Immature natural killer cell (primary cell): ENCODE measurements around the gene RAB3D. TPM values are rescaled to one million over a fixed set of nuclear protein-coding genes. Genes with fewer than 3 reads are reported as not detected.
"Not testable (repeated sequence)": the region's sequence is repeated elsewhere in the genome, so short reads cannot be mapped to it uniquely, and the experiment has no call there.

Experiments
- DNase-seq, 3 donors: peaks; one replicate each; pipeline ENCODE4 v3.0.0; 2022; ENCODE audit warnings: mixed read lengths in 1 of 3
- H3K27ac Mint-ChIP-seq, 6 donors: one replicate each; pipeline ENCODE4 v1.8.0; 2020; ENCODE audit warnings: mixed read lengths in 6 of 6, mild to moderate bottlenecking in 5 of 6, inconsistent platforms in 4 of 6, moderate library complexity in 3 of 6
- H3K27me3 Mint-ChIP-seq, 3 donors: one replicate each; pipeline ENCODE4 v1.8.0; 2020 to 2021; ENCODE audit warnings: low read depth in 3 of 3, mild to moderate bottlenecking in 3 of 3, mixed read lengths in 3 of 3, moderate library complexity in 3 of 3, inconsistent platforms in 1 of 3
- H3K36me3 Mint-ChIP-seq, 3 donors: one replicate each; pipeline ENCODE4 v1.8.0; 2020; ENCODE audit warnings: mixed read lengths in 3 of 3, inconsistent platforms in 2 of 3, mild to moderate bottlenecking in 2 of 3
- H3K4me1 Mint-ChIP-seq, 2 donors: one replicate each; pipeline ENCODE4 v1.8.0; 2020; ENCODE audit warnings: inconsistent platforms in 2 of 2, mild to moderate bottlenecking in 2 of 2, mixed read lengths in 2 of 2, moderate library complexity in 1 of 2
- H3K4me3 Mint-ChIP-seq, 5 donors: one replicate each; pipeline ENCODE4 v1.8.0; 2020; ENCODE audit warnings: mild to moderate bottlenecking in 5 of 5, mixed read lengths in 5 of 5, inconsistent platforms in 3 of 5, moderate library complexity in 3 of 5
- H3K9me3 Mint-ChIP-seq, 6 donors: one replicate each; pipeline ENCODE4 v1.8.0; 2020; ENCODE audit warnings: mild to moderate bottlenecking in 6 of 6, mixed read lengths in 6 of 6, inconsistent platforms in 4 of 6, moderate library complexity in 3 of 6
- polyA plus RNA-seq, 3 donors: library from polyadenylated mRNA; unstranded; fragments of 300-500 nt; fragmentation: Illumina TruSeq; gene quantifications; one replicate each; pipeline ENCODE4 v1.2.3, GENCODE V29; 2021

Gene RAB3D, protein sequence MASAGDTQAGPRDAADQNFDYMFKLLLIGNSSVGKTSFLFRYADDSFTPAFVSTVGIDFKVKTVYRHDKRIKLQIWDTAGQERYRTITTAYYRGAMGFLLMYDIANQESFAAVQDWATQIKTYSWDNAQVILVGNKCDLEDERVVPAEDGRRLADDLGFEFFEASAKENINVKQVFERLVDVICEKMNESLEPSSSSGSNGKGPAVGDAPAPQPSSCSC
- polyA plus RNA-seq, result 1 to 10 TPM; 1.6 to 2.9 (median 2.2) TPM

GRCh38 chr19:11339254-11340098 lies at the start of gene RAB3D:
TSS of gene RAB3D (minus strand) at chr19:11339657. CDS start at chr19:11337399, 2,258 bp downstream.
- peaks cover 0 to 2% (median 1%) of the 10 kb centered on the region in 3 donors for H3K27me3 Mint-ChIP-seq
- peak within 1 kb of the TSS; percentile 2 to 78 (median 54) for H3K27ac Mint-ChIP-seq
- H3K9me3 Mint-ChIP-seq, result peaks cover 0 to 2% (median 0%) of the 10 kb centered on the region in 6 donors
- DNase-seq, result peak; percentile 63 to 71 (median 64)
- peak within 1 kb of the TSS; percentile 78 to 83 (median 80) for H3K4me3 Mint-ChIP-seq
- H3K36me3 Mint-ChIP-seq, result peaks cover 6 to 13% (median 8%) of the 10 kb centered on the region in 3 donors
- H3K4me1 Mint-ChIP-seq, result peaks cover 32 to 34% of the 10 kb centered on the region in 2 donors

GRCh38 chr19:11387162-11388034 lies 47.9 kb upstream of the RAB3D start:
- H3K27ac Mint-ChIP-seq, result no peak overlapping the region

GRCh38 chr19:11384778-11385129 lies 45.3 kb upstream of the RAB3D start:
- no peaks in the 10 kb centered on the region for H3K9me3 Mint-ChIP-seq
- H3K4me3 Mint-ChIP-seq, result no peak overlapping the region
- no peaks in the 10 kb centered on the region for H3K36me3 Mint-ChIP-seq
- H3K27me3 Mint-ChIP-seq, result peaks cover 11 to 25% (median 20%) of the 10 kb centered on the region in 3 donors
- no peak overlapping the region for H3K27ac Mint-ChIP-seq
- DNase-seq, result no peak
- H3K4me1 Mint-ChIP-seq, result peaks cover 28 to 29% of the 10 kb centered on the region in 2 donors

More at GRCh38 chr19:11387162-11388034, 47.9 kb upstream of the RAB3D start:
- Mint-ChIP-seq H3K4me3 (no peak overlapping the region), H3K9me3 (peaks cover 0 to 3% (median 0%) of the 10 kb centered on the region in 6 donors), H3K36me3 (no peaks in the 10 kb centered on the region), H3K27me3 (peaks cover 2 to 9% (median 7%) of the 10 kb centered on the region in 3 donors), H3K4me1 (peaks cover 7 to 8% of the 10 kb centered on the region in 2 donors)
- DNase-seq, result no peak

- Mint-ChIP-seq H3K27ac (no peak overlapping the region), H3K36me3 (no peaks in the 10 kb centered on the region), H3K9me3 (no peaks in the 10 kb centered on the region), H3K4me3 (no peak overlapping the region), H3K4me1 (peaks cover 28 to 29% of the 10 kb centered on the region in 2 donors), H3K27me3 (peaks cover 11 to 25% (median 20%) of the 10 kb centered on the region in 3 donors)
- no peak for DNase-seq
These were observed 44.2 kb upstream of the RAB3D start for GRCh38 chr19:11383706-11384048.

GRCh38 chr19:11382898-11383705 lies 43.6 kb upstream of the RAB3D start:
- Mint-ChIP-seq H3K4me1 (peaks cover 28 to 29% of the 10 kb centered on the region in 2 donors), H3K9me3 (no peaks in the 10 kb centered on the region), H3K4me3 (peak overlapping the region; percentile 56 to 72 (median 65)), H3K36me3 (no peaks in the 10 kb centered on the region), H3K27me3 (peaks cover 11 to 25% (median 20%) of the 10 kb centered on the region in 3 donors), H3K27ac (peak overlapping the region in 4 of 6 donors; percentile 85 to 100 (median 88))
- DNase-seq, result peak; percentile 39 to 52 (median 42)

DNA sequence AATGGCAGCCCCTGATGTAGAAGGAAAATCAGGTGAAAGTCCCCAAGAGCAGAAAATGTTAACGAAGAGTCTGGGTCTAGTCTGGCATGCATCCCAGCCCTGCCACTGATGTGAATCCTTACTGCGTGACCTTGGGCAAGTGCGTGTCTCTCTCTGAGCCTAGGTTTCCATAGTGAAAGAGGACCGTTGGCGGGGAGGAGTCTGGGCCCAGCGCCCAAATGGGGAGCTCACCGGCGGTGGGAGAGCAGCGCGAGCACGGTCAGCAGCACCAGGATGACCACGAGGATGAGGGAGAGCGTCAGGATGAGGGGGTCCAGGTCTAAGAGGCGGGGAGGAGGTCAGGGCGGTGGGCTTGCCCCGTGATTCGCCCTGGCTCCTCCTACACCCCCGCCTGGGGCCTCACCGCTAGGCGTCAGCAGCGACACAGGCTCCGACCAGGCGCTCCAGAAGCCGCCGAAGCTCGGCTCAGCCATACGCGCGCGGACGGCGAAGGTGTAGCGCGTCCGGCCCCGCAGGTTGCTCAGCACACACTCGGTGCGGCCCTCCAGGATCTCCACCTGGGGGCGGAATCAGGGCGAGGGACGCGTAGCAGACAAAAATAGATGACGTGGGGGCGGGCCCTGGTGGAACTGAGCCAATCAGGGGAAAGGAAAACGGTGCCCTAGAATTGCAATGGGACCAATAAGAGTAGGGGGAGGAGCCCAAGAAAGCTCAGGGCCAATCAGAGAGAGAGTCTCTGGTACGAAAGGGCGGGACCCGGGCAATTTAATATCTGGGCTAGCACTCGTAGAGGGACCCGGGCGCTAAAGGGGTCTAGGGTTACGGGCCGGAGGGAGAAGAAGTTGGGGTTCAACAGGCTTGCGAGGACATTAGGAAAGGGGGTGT lies 41.4 kb upstream of the RAB3D start:
- Mint-ChIP-seq H3K36me3 (peaks cover 4% of the 10 kb centered on the region in 3 donors), H3K9me3 (no peaks in the 10 kb centered on the region), H3K4me3 (peak overlapping the region; percentile 84 to 99 (median 97)), H3K27ac (peak overlapping the region; percentile 95 to 100 (median 96)), H3K27me3 (peaks cover 9 to 25% (median 20%) of the 10 kb centered on the region in 3 donors), H3K4me1 (peaks cover 28 to 38% of the 10 kb centered on the region in 2 donors)
- DNase-seq, result peak; percentile 96

- H3K27ac Mint-ChIP-seq, result peak overlapping the region; percentile 95 to 100 (median 96)
- H3K4me3 Mint-ChIP-seq, result peak overlapping the region; percentile 84 to 99 (median 97)
- H3K4me1 Mint-ChIP-seq, result peaks cover 28 to 38% of the 10 kb centered on the region in 2 donors
- H3K36me3 Mint-ChIP-seq, result peaks cover 4% of the 10 kb centered on the region in 3 donors
- no peaks in the 10 kb centered on the region for H3K9me3 Mint-ChIP-seq
- no peak for DNase-seq
- H3K27me3 Mint-ChIP-seq, result peaks cover 9 to 25% (median 18%) of the 10 kb centered on the region in 3 donors
These were observed 40.4 kb upstream of the RAB3D start for GRCh38 chr19:11379857-11380350.

DNA sequence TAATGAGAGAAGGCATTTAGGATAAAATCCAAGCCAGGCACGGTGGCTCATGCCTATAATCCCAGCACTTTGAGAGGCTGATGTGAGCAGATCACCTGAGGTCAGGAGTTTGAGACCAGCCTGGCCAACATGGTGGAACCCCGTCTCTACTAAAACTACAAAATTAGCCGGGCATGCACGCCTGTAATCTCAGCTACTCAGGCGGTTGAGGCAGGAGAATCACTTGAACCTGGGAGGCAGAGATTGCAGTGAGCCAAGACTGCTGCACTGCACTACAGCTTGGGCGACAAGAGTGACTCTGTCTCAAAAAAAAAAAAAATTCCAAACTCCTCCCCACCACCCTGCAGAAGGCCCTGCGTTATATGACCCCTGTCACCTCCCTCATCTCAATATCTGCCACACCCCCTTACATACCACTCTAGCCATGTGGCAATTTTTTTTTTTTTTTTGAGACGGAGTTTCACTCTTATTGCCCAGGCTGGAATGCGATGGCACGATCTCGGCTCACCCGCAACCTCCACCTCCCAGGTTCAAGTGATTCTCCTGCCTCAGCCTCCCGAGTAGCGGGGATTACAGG lies 39.9 kb upstream of the RAB3D start:
- peaks cover 28 to 38% of the 10 kb centered on the region in 2 donors for H3K4me1 Mint-ChIP-seq
- not testable (repeated sequence) for H3K4me3 Mint-ChIP-seq

DNA sequence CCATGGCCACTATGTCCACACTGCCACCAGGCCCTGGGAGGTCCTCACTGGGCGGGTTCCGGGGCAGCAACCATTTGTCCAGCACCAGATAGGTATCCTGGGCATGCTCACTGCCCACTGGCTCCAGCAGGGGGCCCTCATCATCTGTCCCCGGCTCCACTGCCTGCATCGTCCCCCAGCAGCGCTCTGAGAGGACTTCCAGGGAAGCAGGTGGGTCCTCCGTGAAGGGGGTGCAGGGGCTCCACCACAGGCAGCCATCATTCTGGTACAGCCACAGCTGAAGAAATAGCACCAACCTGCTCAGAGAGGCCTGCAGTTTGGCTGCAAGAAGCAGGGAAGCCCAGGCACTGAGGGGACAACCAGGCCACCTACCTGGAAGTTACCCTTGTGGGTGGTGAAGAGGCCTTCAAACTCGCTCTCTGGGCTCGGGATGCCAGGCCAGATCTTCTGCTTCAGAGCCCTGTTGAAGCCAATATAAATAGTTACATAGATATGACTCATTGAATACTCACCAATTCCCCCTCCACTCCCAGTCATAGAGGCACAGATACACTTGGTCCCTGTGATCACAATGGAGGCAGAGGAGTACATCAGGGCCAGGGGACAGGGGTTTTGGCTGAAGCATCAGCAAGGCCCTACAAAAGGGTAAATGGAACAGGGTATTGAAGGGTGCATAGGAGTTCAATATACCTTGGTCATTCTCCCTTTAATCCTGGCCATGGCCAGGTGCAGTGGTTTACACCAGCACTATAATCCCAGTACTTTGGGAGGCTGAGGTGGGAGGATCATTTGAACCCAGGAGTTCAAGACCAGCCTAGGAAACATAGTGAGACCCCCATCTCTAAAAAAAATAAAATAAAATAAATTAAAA lies 39.1 kb upstream of the RAB3D start:
- H3K4me3 Mint-ChIP-seq, result peak overlapping the region in 3 of 5 donors; percentile 17 to 50 (median 21)
- DNase-seq, result no peak
- peak overlapping the region in 1 of 6 donors; percentile 44 for H3K27ac Mint-ChIP-seq
- H3K36me3 Mint-ChIP-seq, result peaks cover 4% of the 10 kb centered on the region in 3 donors
- no peaks in the 10 kb centered on the region for H3K9me3 Mint-ChIP-seq
- H3K4me1 Mint-ChIP-seq, result peaks cover 28 to 37% of the 10 kb centered on the region in 2 donors
- peaks cover 9 to 22% (median 16%) of the 10 kb centered on the region in 3 donors for H3K27me3 Mint-ChIP-seq

More for the DNA sequence above, 39.9 kb upstream of the RAB3D start:
- DNase-seq, H3K36me3 Mint-ChIP-seq, H3K9me3 Mint-ChIP-seq: not testable (repeated sequence)
- H3K27me3 Mint-ChIP-seq, result peaks cover 9 to 25% (median 16%) of the 10 kb centered on the region in 3 donors
- peak overlapping the region in 1 of 6 donors; percentile 95 for H3K27ac Mint-ChIP-seq

- DNase-seq, result no peak
- Mint-ChIP-seq H3K9me3 (no peaks in the 10 kb centered on the region), H3K27ac (peak overlapping the region in 1 of 6 donors; percentile 64), H3K4me1 (peaks cover 25 to 39% of the 10 kb centered on the region in 2 donors), H3K27me3 (peaks cover 9 to 19% (median 16%) of the 10 kb centered on the region in 3 donors), H3K36me3 (peaks cover 4% of the 10 kb centered on the region in 3 donors), H3K4me3 (no peak overlapping the region)
These were observed 38.3 kb upstream of the RAB3D start for GRCh38 chr19:11377756-11378155.

DNA sequence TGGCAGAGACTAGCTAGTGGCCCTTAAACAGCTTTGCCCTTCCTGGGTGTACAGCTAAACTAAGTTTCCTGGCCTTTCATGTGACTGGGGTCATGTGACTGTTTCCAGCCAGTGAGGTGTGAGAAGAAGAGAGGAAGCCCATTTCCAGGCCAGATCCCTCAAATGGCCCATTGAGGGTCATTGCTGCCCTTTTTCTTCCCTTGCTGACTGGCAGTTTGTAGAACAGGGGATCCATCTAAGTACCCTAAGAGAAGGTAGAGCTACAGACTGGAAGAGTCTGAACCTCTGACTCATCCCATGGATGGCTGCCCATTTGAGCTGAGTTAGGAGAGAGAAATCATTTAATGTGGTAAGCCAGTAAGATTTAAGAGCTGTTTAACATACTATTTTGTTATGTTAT lies 37.8 kb upstream of the RAB3D start:
- no peak for DNase-seq
- peaks cover 21 to 36% of the 10 kb centered on the region in 2 donors for H3K4me1 Mint-ChIP-seq

More for the DNA sequence above, 37.8 kb upstream of the RAB3D start:
- H3K27ac Mint-ChIP-seq, result peak overlapping the region; percentile 18 to 87 (median 72)
- peak overlapping the region in 4 of 5 donors; percentile 3 to 64 (median 47) for H3K4me3 Mint-ChIP-seq
- H3K27me3 Mint-ChIP-seq, result peaks cover 9 to 15% (median 13%) of the 10 kb centered on the region in 3 donors
- H3K36me3 Mint-ChIP-seq, result peaks cover 4% of the 10 kb centered on the region in 3 donors
- no peaks in the 10 kb centered on the region for H3K9me3 Mint-ChIP-seq
